ENCODE data around the gene TMPRSS9.
"Not testable (repeated sequence)": the region's sequence is repeated elsewhere in the genome, so short reads cannot be mapped to it uniquely, and the experiment has no call there.

TMPRSS9 gene

DNA sequence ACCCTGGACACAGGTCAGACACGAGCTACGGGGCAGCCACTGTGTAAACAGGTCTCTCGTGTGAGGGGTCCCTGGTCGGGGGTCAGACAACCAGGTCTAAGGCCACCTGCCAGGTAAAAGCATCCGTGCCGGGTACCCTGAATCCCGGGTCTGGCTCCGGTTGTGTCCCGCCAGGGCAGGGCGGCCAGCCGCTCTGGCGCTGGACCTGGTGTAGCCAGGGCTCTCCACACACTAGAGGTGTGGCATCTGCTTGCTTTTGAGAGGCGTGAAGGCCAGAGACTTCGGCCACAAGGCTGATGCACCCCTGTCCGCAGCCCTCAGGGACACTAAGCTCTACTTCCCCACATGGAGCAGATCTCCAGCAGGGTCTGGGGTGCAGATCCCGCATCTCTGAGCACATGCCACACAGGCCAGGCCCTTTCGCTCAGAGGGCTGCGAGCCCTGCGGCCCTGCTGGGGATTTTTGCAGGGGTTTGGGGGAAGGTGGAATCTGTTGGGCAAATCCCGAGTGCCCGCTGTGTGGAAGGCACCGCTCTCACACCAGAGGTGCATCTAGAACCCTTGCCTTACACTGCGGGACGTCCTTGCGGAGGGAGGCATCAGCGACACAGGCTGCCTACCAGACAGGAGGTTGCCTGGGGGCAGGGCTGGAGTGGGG lies 81.2 kb downstream of the TMPRSS9 start:
- DNase-seq, result no peak

DNA sequence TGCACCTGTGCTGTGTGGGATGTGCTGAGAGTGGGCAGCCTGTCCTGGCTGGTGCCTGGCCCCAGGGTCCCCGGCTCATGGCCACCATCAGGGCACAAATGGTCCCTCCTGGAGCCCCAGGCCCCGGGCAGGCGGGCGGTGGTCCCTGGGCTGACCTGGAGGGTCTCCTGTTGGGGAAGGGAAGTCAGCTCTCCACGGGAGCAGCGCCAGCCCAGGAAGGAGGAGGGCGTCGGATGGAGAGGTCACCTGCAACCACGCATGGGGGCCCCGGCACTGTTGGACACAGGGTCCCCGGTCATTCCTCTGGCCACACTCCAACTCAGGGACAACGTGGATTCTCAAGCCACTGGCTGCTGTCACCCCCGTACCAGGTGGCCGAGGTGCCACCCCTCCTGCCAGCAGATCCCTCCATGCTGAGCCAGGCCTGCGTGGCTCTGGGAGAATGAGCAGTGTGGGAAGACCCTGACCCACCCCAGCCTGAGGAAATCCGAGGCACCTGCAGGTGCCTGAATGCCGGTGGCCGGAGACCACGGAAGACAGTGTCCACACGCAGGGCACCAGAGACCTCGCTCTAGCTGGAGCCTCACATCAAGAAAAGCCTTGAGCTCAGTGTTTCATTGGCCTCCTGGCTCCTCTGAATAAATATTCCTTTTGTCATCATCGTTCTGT lies 83.2 kb downstream of the TMPRSS9 start:
- no peak for DNase-seq

DNA sequence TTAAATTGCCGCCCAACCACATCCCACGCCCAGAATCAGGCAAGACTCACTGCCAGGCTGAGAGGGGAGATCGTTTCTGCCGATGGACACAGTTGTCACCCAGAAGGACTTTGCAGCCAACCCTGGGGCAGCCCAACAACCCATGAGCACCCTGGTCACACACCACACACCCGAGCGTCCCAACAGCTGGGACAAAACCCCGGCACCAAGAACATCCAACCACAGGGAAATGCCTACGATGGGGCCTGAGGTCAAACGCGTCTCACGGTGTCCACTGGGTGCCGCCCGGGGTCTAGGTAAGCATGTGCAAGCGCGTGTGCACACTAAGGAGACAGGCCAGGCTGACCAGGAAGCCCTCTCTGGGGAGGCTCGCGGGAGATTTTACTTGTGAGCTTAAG lies 83.7 kb downstream of the TMPRSS9 start:
- no peak for DNase-seq

DNA sequence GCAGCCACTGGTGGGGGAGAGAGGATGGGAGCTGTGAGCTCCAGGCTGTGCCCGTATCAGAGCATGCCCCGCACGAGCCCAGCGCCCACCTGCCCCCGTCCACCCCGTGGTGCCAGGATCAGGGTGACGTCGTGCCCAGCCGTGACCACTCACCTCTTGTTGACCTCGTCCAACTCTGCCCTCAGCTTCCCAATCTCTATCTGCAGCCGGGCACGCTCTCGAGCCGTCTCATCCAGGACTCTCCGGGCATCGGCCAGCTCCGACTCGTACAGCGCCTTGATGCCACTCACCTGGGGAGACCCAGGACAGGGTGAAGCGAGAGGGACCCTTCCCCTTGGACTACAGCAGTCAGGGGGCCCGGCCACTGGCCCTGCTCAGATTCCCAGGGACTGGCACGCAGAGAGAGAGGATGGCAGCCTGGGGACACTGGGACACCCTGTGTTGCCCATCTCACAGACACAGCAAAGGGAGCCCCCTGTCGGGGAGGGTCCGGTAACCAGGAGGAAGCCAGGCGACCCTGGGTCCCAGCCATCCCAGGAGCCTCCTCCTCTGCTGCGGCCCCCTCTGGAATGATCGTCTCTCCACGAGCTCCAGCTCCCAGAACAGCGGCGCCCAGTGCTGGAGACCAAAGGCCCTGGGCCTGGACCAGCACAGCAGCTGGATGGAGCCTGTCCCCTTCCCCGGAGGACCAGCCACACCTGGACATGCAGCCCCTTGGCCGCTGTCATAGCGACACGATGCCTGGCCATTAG lies 84.4 kb downstream of the TMPRSS9 start:
- DNase-seq, result no peak

DNA sequence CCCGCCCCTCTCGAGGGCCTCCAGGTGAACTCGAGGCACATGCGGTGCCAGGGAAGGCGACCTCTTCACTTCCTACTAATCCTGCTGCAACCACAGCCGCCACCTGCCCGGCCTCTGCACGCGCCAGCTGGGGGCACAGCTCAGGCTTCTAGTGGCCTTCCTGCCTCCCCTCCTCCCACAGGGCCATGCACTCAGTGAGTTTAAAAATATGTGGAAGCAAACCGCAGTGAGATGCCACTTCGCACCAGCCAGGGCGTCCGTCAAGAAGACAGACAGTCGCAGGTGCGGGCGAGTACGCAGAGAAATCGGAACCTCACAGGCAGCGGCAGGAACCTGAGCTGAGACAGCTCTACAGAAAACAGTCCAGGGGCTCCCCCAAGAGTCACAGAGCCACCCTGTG lies 86.3 kb downstream of the TMPRSS9 start:
- no peak for DNase-seq

DNA sequence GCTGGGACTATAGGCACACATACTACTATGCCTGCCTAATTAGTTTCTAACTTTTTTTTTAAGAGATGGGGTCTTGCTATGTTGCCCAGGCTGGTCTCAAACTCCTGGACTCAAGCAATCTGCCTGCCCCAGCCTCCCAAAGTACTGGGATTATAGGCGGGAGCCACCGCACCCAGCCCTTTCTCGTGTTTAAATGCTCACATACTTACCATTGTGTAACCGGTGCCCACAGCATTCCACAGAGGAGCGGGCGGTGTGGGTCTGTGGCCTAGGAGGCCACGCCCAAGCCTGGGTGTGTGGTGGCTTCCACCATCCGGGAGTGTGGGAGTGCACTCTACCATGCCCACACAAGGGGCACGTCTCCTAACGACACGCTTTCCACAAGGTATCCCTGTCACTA lies 89.0 kb downstream of the TMPRSS9 start:
- no peak for DNase-seq

DNA sequence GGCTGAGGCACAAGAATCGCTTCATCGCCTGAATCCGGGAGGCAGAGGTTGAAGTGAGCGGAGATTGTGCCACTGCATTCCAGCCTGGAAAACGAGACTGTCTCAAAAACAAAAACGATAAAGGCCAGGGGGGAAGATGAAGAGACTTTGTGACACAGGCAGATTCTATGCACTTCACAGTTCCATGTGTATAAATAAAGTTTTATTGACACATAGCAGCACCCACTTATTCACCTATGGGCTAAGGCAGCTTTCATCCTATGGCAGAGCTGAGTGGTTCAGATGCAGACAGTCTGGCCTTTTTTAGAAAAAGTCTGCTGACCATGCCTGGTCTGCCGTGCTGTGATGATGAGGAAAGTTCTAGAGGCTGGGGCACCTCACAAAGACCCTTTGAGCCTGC lies 91.1 kb downstream of the TMPRSS9 start:
- DNase-seq, result no peak

DNA sequence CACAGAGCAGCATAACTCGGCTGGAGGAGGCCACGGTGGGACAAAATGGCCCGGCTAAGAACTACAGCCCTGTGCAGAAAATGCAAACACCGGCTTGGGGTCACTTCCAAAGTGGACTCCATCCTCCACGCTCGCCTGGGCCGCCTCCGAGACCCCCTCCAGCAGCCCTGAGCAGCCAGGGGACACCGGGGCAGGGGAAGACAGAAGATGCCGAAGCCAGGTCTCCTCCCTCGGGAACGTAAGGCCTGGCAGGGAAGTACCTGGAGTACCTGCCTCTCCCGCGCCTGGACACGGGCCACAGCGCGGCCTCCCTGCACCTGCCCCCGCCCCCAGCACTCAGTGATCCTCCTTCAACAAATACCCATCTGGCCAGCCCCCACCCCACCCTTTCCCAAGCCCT lies 91.7 kb downstream of the TMPRSS9 start:
- no peak for DNase-seq

DNA sequence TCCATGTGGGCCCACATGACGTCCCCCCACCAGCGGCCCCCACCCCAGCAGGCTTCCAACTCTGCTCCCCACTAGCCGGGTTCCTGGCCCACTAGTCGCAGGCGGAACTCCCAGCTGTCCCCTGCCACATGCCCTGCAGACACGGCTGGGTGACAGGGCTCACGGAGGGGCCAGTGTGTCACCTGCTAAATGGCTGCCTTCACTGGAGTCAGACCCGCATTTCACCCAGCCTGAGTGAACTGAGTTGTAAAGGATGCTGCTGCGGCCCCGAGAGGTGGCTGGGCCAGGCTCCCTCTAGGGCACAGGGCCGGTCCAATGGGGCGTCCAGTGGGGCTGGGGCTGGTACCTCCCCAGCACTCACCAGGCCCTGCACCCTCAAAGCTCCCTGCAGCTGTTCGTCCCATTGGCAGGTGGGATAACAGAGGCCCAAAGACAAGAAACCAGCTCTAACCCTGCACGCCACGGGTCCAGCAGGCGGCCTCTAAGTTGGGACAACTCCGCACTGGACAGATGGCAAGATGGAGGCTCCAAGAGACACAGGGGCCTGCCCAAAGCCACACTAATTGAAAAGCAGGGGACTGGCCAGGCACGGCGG lies 93.5 kb downstream of the TMPRSS9 start:
- DNase-seq, result no peak

DNA sequence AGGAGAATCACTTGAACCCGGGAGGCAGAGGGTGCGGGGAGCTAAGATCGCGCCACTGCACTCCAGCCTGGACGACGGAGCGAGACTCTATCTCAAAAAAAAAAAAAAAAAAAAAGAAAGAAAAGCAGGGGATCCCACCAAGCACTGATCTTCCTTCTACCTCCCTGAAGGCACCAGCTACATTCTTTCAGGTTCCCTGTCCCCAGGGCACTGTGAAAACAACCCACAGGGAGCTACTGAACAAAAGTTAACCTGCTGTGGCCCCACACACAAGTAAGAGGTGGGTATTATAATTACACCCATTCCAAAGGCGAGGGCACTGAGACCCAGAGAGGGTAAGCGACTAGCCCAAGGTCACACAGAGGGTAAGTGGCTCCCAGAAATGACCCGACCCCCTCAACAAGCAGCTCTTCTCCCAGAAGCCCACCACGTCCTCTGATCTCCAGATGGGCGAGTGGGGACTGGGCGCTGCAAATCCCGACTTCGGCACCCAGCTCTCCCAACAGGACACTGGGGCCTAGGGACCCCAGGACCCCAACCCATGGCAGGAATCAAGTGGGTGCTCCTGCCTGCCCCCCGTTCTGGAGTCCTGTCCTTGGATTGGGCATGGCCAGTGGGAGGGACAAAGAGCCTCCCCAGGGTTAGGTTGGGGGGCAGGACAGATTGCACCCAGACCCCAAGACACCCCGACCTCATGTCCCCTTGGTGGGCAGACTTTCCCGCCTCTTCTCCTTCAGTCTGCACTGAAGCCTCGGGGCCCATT lies 94.3 kb downstream of the TMPRSS9 start:
- no peak for DNase-seq

DNA sequence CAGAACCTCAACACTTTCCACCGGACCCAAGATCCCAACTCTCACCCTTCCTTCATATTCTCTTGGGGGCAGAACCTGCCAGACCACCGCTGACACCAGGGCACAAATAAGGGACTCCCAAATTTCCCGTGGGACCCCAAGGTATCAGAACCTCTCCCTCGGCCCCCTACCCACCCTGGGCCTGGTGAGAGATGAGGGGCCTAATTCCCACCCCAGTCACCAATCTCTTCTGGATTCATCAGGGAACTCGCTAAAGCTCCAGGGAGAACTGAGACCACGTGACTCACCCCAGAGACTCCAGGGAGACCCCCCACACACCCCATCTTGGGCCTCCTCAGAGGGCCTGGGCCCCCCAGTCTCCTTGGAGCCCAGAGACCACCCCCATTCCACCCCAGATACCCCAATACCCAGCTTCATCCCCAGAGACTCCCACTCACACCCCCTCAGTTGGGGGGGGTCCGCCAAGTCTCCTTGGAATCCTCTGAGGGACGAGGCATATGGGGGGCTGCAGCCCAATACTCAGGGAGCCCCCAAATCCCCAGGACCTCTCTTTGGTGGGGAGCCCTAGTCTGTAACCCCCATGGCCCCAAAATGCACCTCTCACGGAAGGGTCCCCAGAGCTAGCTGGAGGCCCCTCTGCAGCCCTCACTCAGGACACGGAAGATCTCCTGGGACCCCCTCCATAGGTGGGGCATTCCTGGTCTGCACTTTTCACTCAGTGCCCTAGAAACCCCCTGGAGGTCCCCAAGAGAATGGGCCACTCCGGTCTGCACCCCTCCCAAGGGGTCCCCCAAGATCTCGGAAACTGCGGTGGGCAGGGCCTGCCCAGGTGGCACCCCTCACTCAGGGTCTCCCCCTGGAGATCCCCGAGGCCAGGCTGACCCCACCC lies 95.1 kb downstream of the TMPRSS9 start:
- DNase-seq, result no peak

DNA sequence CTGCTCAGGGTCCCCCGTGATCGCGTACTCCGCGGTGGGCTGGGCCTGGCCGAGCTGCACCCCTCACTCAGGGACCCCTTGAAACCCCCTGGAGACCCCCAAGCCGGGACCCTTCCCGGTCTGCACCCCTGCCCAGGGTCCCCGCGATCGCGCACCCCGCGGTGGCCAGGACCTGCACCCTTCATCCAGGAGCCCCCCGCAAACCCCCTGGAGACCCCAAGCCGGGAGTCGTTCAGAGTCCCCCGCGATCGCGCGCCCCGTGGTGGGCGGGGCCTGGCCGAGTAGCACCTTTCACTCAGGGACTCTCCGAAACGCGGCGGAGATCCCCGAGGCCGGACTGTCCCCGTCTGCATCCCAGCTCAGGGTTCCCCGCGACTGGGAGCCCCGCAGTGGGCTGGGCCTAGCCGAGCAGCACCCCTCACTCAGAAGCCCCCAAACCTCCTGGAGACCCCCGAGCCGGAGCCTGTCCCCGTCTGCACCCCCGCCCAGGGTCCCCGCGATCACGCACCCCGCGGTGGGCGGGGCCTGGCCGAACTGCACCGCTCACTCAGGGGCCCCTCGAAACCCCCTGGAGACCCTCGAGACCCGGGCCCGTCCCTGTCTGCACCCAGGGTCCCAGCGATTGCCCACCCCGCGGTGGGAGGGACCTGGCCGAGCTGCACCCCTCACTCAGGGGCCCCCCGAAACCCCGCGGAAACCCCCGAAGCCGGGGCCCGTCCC lies 95.9 kb downstream of the TMPRSS9 start:
- DNase-seq, result no peak

DNA sequence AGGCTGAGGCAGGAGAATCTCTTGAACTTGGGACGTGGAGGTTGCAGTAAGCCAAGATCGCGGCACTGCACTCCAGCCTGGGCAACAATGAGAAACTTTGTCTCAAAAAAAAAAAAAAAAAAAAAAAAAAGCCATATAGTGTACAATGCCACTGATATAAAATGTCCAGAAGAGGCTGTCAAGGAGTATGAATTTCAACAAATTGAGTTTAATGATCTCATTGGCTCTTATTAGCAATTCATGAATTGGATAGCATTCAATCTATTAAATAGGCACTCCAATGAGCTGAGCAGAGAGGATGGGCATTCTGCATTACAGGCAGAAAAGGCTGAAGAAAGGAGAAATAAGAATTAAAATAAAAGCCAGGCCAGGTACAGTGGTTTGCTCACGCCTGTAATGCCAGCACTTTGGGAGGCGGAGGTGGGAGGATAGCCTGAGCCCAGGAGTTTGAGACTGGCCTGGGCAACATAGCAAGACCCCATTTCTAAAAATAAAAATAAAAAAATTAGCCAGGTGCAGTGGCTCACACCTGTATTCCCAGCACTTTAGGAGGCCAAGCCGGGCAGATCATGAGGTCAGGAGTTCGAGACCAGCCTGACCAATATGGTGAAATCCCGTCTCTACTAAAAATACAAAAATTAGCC lies 97.5 kb downstream of the TMPRSS9 start:
- no peak for DNase-seq

DNA sequence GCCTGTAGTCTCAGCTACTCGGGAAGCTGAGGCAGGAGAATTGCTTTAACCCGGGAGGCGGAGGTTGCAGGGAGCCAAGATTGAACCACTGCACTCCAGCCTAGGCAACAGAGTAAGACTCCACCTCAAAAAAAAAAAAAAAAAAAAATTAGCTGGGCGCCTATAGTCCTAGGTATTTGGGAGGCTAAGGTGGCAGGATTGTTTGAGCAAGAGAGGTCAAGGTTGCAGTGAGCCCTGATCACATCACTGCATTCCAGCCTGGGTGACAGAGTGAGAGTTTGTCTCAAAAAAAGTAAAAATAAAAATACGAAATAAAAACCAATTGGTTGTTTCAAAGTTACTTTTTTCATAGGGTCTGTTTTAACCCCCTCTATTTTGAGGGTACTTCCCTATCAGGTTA lies 98.0 kb downstream of the TMPRSS9 start:
- DNase-seq, result no peak

DNA sequence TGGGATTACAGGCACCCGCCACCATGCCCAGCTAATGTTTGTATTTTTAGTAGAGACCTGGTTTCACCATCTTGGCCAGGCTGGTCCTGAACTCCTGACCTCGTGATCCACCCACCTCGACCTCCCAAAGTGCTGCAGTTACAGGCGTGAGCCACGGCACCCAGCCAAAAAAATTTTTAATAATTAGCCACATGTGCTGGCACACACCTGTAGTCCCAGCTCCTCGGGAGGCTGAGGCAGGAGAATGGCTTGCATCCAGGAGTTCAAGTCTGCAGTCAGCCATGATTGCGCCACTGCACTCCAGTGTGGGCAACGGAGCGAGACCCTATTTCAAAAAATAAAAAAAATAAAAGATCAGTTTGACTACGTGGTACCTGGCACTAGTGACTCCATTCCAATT lies 98.7 kb downstream of the TMPRSS9 start:
- not testable (repeated sequence) for DNase-seq

DNA sequence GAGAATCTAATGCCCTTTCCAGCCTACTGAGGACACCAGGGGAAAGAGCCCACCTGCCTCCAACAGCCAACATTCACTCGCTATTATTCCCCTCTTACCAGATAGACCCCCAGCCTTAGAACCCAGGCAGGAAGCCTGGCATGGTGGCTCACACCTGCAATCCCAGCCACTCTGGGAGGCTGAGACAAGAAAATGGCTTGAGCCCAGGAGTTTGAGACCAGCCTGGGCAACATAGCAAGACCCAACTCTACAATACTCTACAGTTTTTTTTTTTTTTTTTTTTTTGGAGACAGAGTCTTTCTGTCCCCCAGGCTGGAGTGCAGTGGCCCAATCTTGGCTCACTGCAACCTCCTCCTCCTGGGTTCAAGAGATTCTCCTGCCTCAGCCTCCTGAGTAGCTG lies 100.2 kb downstream of the TMPRSS9 start:
- no peak for DNase-seq

DNA sequence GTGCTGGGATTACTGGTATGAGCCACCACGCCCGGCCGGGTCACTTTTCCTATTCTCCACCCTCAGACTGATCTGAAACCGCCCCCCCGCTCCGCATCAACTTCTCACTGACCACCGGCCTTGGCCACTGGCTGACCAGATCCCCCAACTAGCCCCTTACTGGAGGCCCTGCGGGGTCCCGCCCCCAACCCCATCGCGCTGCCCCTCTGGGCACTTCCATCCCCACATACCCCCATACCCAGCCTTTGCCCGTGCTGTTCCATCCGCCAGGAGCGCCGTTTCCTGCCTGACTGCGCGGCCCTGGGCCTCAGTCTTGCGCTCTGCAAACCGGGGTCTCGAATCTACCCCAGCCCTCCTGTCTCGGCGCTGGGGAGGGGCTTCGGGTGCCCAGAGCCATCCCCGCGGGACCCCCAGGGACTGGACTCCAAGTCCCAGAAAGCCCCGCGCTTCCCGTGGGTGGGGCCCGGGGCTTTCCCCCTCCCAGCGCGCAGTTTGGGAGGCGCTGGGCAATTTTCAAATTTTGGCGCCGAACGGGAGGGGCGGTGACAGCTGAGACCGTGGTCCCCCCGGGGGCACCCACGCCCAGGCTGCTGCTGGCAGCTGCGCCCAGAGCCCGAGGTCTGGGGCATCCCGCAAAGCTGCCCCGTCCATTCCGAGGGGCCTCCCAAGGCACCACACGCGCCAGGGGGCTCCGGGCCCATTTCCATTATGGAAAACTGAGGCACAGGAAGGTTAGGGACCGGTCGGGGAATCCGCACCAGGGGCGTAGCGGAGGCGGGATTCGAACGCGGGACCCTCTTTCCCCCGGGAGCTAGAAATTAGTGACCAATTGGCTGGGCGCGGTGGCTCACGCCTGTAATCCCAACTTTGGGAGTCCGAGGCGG lies 101.9 kb downstream of the TMPRSS9 start:
- DNase-seq, result no peak

DNA sequence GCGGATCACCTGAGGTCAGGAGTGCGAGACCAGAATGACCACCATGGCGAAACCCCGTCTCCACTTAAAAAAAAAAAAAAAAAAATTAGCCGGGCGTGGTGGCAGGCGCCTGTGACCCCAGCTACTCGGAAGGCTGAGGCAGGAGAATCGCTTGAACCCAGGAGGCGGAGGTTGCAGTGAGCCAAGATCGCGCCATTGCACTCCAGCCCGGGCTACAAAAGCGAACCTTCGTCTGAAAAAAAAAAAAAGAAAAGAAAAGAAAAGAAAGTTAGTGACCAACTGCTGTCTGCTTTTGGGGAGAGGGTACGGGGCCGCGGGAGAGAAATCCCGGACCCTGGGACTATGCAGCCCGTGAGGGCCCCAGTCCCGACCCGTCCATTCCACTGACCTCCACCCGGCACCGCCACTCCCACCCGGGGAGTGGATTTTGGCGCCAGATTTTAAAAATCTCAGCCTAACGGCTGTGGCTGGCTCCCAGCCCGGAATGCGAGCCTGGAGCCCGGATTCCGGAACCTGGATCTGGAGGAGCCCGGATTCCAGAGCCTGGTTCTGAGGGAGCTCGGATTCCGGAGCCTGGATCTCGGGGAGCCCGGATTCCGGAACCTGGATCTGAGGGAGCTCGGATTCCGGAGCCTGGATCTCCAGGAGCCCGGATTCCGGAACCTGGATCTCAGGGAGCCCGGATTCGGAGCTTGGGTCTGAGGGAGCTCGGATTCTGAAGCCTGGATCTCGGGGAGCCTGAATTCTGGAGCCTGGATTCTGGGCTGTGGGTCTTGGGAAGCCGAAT lies 102.8 kb downstream of the TMPRSS9 start:
- no peak for DNase-seq

DNA sequence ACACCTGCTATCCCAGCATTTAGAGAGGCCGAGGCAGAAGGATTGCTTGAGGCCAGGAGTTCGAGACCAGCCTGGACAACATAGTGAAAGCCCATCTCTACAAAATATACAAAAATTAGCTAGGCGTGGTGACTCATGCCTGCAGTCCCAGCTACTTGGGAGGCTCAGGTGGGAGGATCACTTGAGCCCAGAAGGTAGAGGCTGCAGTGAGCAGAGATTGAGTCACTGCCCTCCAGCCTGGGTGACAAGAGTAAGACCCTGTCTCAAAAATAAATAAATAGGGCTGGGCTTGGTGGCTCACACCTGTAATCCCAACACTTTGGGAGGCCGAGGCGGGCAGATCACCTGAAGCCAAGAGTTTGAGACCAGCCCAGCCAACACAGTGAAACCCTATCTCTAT lies 103.6 kb downstream of the TMPRSS9 start:
- not testable (repeated sequence) for DNase-seq

All from NCI-H748 treated with DMSO at 0.1 percent for 48 hours (cell line).